Measurements from ENCODE around the gene MYO1E.

DNA sequence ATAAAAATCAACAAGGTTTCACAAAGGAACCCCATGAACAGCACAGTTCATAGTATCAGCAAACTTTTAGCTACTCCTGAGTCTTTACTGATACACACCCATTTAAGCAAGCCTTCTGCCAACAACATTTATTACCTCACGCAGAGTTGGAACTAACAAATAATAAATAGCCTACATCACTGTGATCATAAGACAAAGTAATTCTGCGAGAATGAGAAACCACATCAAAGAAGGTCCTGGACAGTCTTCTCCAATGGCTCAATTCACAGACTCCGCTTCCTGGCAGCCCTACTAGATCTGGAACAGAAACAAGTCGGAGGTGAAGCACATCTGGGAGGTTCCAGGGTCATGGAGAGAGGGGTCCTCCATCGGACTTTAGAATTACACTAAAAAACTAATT is 129.0 kb downstream of the MYO1E start:
- TF ChIP-seq, protein P1, sequence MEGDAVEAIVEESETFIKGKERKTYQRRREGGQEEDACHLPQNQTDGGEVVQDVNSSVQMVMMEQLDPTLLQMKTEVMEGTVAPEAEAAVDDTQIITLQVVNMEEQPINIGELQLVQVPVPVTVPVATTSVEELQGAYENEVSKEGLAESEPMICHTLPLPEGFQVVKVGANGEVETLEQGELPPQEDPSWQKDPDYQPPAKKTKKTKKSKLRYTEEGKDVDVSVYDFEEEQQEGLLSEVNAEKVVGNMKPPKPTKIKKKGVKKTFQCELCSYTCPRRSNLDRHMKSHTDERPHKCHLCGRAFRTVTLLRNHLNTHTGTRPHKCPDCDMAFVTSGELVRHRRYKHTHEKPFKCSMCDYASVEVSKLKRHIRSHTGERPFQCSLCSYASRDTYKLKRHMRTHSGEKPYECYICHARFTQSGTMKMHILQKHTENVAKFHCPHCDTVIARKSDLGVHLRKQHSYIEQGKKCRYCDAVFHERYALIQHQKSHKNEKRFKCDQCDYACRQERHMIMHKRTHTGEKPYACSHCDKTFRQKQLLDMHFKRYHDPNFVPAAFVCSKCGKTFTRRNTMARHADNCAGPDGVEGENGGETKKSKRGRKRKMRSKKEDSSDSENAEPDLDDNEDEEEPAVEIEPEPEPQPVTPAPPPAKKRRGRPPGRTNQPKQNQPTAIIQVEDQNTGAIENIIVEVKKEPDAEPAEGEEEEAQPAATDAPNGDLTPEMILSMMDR (conservative IDR thresholded peaks at IDR 0.05; ENCODE audit: low read length) = no peak
- no peak for TF ChIP-seq EZH2phosphoT487 (IDR thresholded peaks at IDR 0.05; ENCODE audit: borderline replicate concordance, low read depth, low read length)

Data from OCI-LY7 (cell line).